Frontal cortex (tissue), 4 donors: ENCODE results near the gene VIM. TPM values are rescaled to one million over a fixed set of nuclear protein-coding genes. Genes with fewer than 3 reads are reported as not detected.

Source experiments
- DNase-seq, 2 donors: peaks; one replicate each; pipeline ENCODE4 v3.0.0; 2012; ENCODE audit warnings: low spot score in 2 of 2
- FAIRE-seq: peaks from 2 replicates; lab custom pipeline; 2012; peaks lifted over from hg19 to GRCh38; lab: Jason Lieb, UNC
- total RNA-seq: library from RNA; depleted of rRNA; stranded (reverse); fragments of >200 nt; gene quantifications from one replicate; pipeline ENCODE4 v1.2.3, GENCODE V29; 2014
- donor health status: control.
- donor health status: control.
- donor health status: control.

VIM gene
- 191 TPM for total RNA-seq

GRCh38 chr10:17228091-17229015 is at the start of gene VIM:
Gene VIM (plus strand): TSS chr10:17228241. CDS start chr10:17229423, 1,182 bp downstream.
- FAIRE-seq (no peak), DNase-seq (peak in 1 of 2 donors; percentile 63)

- DNase-seq (no peak), FAIRE-seq (no peak)
Measured at GRCh38 chr10:17179002-17179401, 49.0 kb upstream of the VIM start.

- FAIRE-seq (no peak), DNase-seq (no peak)
Measured at GRCh38 chr10:17181110-17181509, 46.9 kb upstream of the VIM start.

- FAIRE-seq = no peak
- DNase-seq = no peak
Measured at GRCh38 chr10:17181751-17182150, 46.3 kb upstream of the VIM start.

GRCh38 chr10:17183110-17183509 is 44.9 kb upstream of the VIM start:
- no peak for FAIRE-seq
- no peak for DNase-seq

- FAIRE-seq (no peak), DNase-seq (no peak)
Measured at GRCh38 chr10:17185873-17186272, 42.2 kb upstream of the VIM start.

GRCh38 chr10:17188644-17189172 is 39.3 kb upstream of the VIM start:
- DNase-seq (no peak), FAIRE-seq (no peak)

- FAIRE-seq (no peak), DNase-seq (no peak)
Measured at GRCh38 chr10:17190602-17191001, 37.4 kb upstream of the VIM start.

GRCh38 chr10:17195083-17195482 is 33.0 kb upstream of the VIM start:
- no peak for FAIRE-seq

GRCh38 chr10:17196045-17196444 is 32.0 kb upstream of the VIM start:
- DNase-seq = no peak
- FAIRE-seq = no peak

More at GRCh38 chr10:17195083-17195482, 33.0 kb upstream of the VIM start:
- DNase-seq = no peak

- DNase-seq (no peak), FAIRE-seq (no peak)
Measured at GRCh38 chr10:17196573-17196972, 31.5 kb upstream of the VIM start.

GRCh38 chr10:17199351-17199804 is 28.7 kb upstream of the VIM start:
- FAIRE-seq (no peak), DNase-seq (no peak)

- DNase-seq (no peak), FAIRE-seq (no peak)
Measured at GRCh38 chr10:17200001-17200911, 27.8 kb upstream of the VIM start.

GRCh38 chr10:17200912-17201793 is 26.9 kb upstream of the VIM start, which contains the start of gene TRDMT1:
Gene TRDMT1 (minus strand): TSS chr10:17201672. CDS start chr10:17201634, 38 bp downstream.
- DNase-seq (peak; percentile 69 to 77), FAIRE-seq (no peak)

- DNase-seq (no peak), FAIRE-seq (no peak)
Measured at GRCh38 chr10:17201794-17202116, 26.3 kb upstream of the VIM start.

GRCh38 chr10:17202506-17202905 is 25.5 kb upstream of the VIM start:
- FAIRE-seq (no peak), DNase-seq (no peak)

- no peak for DNase-seq
- no peak for FAIRE-seq
Measured at GRCh38 chr10:17202999-17203398, 25.0 kb upstream of the VIM start.

- no peak for FAIRE-seq
- DNase-seq = no peak
Measured at GRCh38 chr10:17203416-17203815, 24.6 kb upstream of the VIM start.

- FAIRE-seq (no peak), DNase-seq (no peak)
Measured at GRCh38 chr10:17206210-17206709, 21.8 kb upstream of the VIM start.
